H1 (cell line): ENCODE measurements around the gene PRKCH. TPM values are rescaled to one million over a fixed set of nuclear protein-coding genes. Genes with fewer than 3 reads are reported as not detected.

ENCODE experiments used
- FOSL1 ChIP-seq: IDR thresholded peaks from 2 replicates; pipeline ENCODE4 v1.6.1; 2011; ENCODE audit warnings: mild to moderate bottlenecking, low read depth, low read length, moderate library complexity; ENCODE audit not compliant: insufficient read depth
- ZNF274 ChIP-seq: IDR thresholded peaks from 2 replicates; pipeline ENCODE4 v1.7.0; 2012; ENCODE audit warnings: low read length, borderline replicate concordance; ENCODE audit errors: extremely low read depth
- polyA plus RNA-seq, 7 experiments: library from polyadenylated mRNA; depleted of rRNA in 3 of 7; stranded (reverse) in 5 of 7; unstranded in 2 of 7; fragments of >200 nt in 5 of 7; fragments of 200-250 nt in 2 of 7; gene quantifications; 1 replicate in 5 of 7; 2 replicates in 1 of 7; 4 replicates in 1 of 7; pipeline versions ENCODE4 v1.2.1 to v1.2.3, GENCODE V29; 2011 to 2013; ENCODE audit warnings: missing spikeins in 2 of 7, mixed read lengths in 2 of 7
- total RNA-seq: library from RNA; stranded (reverse); fragmentation: NEBNext Ultra II Directional; extraction: Animal tissue kit (Norgen Biotek cat#: 25700); gene quantifications from 2 replicates; pipeline ENCODE4 v1.2.1, GENCODE V29; 2021

Gene PRKCH
- total and polyA plus RNA-seq, 2 of the 8 experiments (the other 6 are each of a cell fraction or from before 2014, with no cell fraction given), result 6.4 to 7.0 TPM

GRCh38 chr14:61461808-61462275, 140.5 kb downstream of the PRKCH start (continued):
- TF ChIP-seq ZNF274 (no peak), FOSL1 (no peak)
- TF ChIP-seq, all 59 proteins: peak for 3
